Mucosa of rectum (tissue), 2 donors: ENCODE results near the gene AGPS.
"Not testable (repeated sequence)": the region's sequence is repeated elsewhere in the genome, so short reads cannot be mapped to it uniquely, and the experiment has no call there.

ENCODE experiments used
- H3K27ac ChIP-seq, 2 donors: one replicate each; pipeline ENCODE4 v1.7.0; 2013; ENCODE audit warnings: inconsistent platforms in 2 of 2, low read depth in 2 of 2, low read length in 2 of 2
- H3K27me3 ChIP-seq, 2 donors: one replicate each; pipeline ENCODE4 v1.7.0; 2013; ENCODE audit warnings: low read length in 2 of 2; ENCODE audit not compliant: control insufficient read depth in 2 of 2, insufficient read depth in 2 of 2
- H3K36me3 ChIP-seq, 2 donors: one replicate each; pipeline ENCODE4 v1.7.0; 2013; ENCODE audit warnings: low read length in 2 of 2; ENCODE audit not compliant: control insufficient read depth in 2 of 2, insufficient read depth in 2 of 2
- H3K4me1 ChIP-seq, 2 donors: one replicate each; pipeline ENCODE4 v1.7.0; 2013; ENCODE audit warnings: low read length in 2 of 2, mild to moderate bottlenecking in 1 of 2; ENCODE audit not compliant: control insufficient read depth in 2 of 2, insufficient read depth in 2 of 2
- H3K4me3 ChIP-seq, 2 donors: one replicate each; pipeline ENCODE4 v1.7.0; 2013; ENCODE audit warnings: low read length in 2 of 2
- H3K9ac ChIP-seq, 2 donors: one replicate each; pipeline ENCODE4 v1.7.0; 2013; ENCODE audit warnings: low read length in 2 of 2, low read depth in 1 of 2, mild to moderate bottlenecking in 1 of 2
- H3K9me3 ChIP-seq, 2 donors: one replicate each; pipeline ENCODE4 v1.7.0; 2013; ENCODE audit warnings: low read length in 2 of 2; ENCODE audit not compliant: control insufficient read depth in 2 of 2
- donor health status: healthy.
- donor health status: Normal muscosa, but diverticular disease.

The AGPS gene

GRCh38 chr2:177543007-177543760 lies 150.6 kb downstream of the AGPS start:
- Histone ChIP-seq H3K9me3 (no peaks in the 10 kb centered on the region), H3K27me3 (no peaks in the 10 kb centered on the region), H3K4me1 (no peaks in the 10 kb centered on the region), H3K9ac (no peak overlapping the region), H3K27ac (no peak overlapping the region), H3K36me3 (no peaks in the 10 kb centered on the region), H3K4me3 (no peak overlapping the region)

- H3K4me3 ChIP-seq: no peak overlapping the region
Observed at GRCh38 chr2:177545143-177545542, 152.6 kb downstream of the AGPS start.

GRCh38 chr2:177545981-177546585 lies 153.5 kb downstream of the AGPS start:
- Histone ChIP-seq H3K27me3 (no peaks in the 10 kb centered on the region), H3K9ac (no peak overlapping the region), H3K4me1 (no peaks in the 10 kb centered on the region), H3K27ac (no peak overlapping the region), H3K9me3 (no peaks in the 10 kb centered on the region), H3K4me3 (no peak overlapping the region), H3K36me3 (no peaks in the 10 kb centered on the region)

More at GRCh38 chr2:177545143-177545542, 152.6 kb downstream of the AGPS start:
- Histone ChIP-seq H3K9ac (no peak overlapping the region), H3K36me3 (no peaks in the 10 kb centered on the region), H3K27me3 (no peaks in the 10 kb centered on the region), H3K9me3 (no peaks in the 10 kb centered on the region), H3K4me1 (no peaks in the 10 kb centered on the region), H3K27ac (no peak overlapping the region)

- Histone ChIP-seq H3K27ac (no peak overlapping the region), H3K9ac (no peak overlapping the region), H3K4me3 (no peak overlapping the region), H3K9me3 (no peaks in the 10 kb centered on the region), H3K27me3 (no peaks in the 10 kb centered on the region), H3K4me1 (peaks cover 3 to 4% of the 10 kb centered on the region in 2 donors), H3K36me3 (no peaks in the 10 kb centered on the region)
Observed at GRCh38 chr2:177547122-177547521, 154.5 kb downstream of the AGPS start.

- H3K4me3 ChIP-seq: no peak overlapping the region
- no peak overlapping the region for H3K27ac ChIP-seq
- no peaks in the 10 kb centered on the region for H3K36me3 ChIP-seq
- peaks cover 4 to 5% of the 10 kb centered on the region in 2 donors for H3K4me1 ChIP-seq
- H3K9ac ChIP-seq: no peak overlapping the region
- H3K9me3 ChIP-seq: no peaks in the 10 kb centered on the region
- H3K27me3 ChIP-seq: no peaks in the 10 kb centered on the region
Observed at GRCh38 chr2:177547772-177548171, 155.2 kb downstream of the AGPS start.

GRCh38 chr2:177548636-177549035 lies 156.1 kb downstream of the AGPS start:
- Histone ChIP-seq H3K27me3 (no peaks in the 10 kb centered on the region), H3K4me3 (no peak overlapping the region), H3K9ac (no peak overlapping the region), H3K9me3 (no peaks in the 10 kb centered on the region), H3K27ac (no peak overlapping the region), H3K36me3 (no peaks in the 10 kb centered on the region), H3K4me1 (peaks cover 4 to 5% of the 10 kb centered on the region in 2 donors)

- Histone ChIP-seq H3K4me3 (no peak overlapping the region), H3K9ac (no peak overlapping the region), H3K27me3 (no peaks in the 10 kb centered on the region), H3K4me1 (peaks cover 4 to 5% of the 10 kb centered on the region in 2 donors), H3K27ac (no peak overlapping the region), H3K36me3 (no peaks in the 10 kb centered on the region), H3K9me3 (no peaks in the 10 kb centered on the region)
Observed at GRCh38 chr2:177549171-177549570, 156.6 kb downstream of the AGPS start.

GRCh38 chr2:177550264-177551200 lies 158.0 kb downstream of the AGPS start:
- H3K36me3 ChIP-seq: no peaks in the 10 kb centered on the region
- H3K4me1 ChIP-seq: peaks cover 4 to 5% of the 10 kb centered on the region in 2 donors
- no peaks in the 10 kb centered on the region for H3K27me3 ChIP-seq
- no peak overlapping the region for H3K9ac ChIP-seq
- no peak overlapping the region for H3K4me3 ChIP-seq
- no peaks in the 10 kb centered on the region for H3K9me3 ChIP-seq
- no peak overlapping the region for H3K27ac ChIP-seq

- not testable (repeated sequence) for H3K27me3 ChIP-seq, H3K36me3 ChIP-seq, H3K4me1 ChIP-seq, H3K27ac ChIP-seq, H3K4me3 ChIP-seq, H3K9me3 ChIP-seq, H3K9ac ChIP-seq
Observed at GRCh38 chr2:177551360-177551759, 158.8 kb downstream of the AGPS start.

- H3K27me3 ChIP-seq: no peaks in the 10 kb centered on the region
- peak overlapping the region; percentile 97 to 99 for H3K4me3 ChIP-seq
- peak overlapping the region; percentile 98 for H3K27ac ChIP-seq
- no peaks in the 10 kb centered on the region for H3K9me3 ChIP-seq
- H3K4me1 ChIP-seq: peaks cover 4 to 7% of the 10 kb centered on the region in 2 donors
- H3K9ac ChIP-seq: peak overlapping the region; percentile 93 to 98
- H3K36me3 ChIP-seq: no peaks in the 10 kb centered on the region
Observed at GRCh38 chr2:177551989-177552421, 159.4 kb downstream of the AGPS start.
